ENCODE data around the gene SPOCK3. TPM values are rescaled to one million over a fixed set of nuclear protein-coding genes. Genes with fewer than 3 reads are reported as not detected.

The SPOCK3 gene
- total RNA-seq, 1 experiment from 2014 or later: not detected

DNA sequence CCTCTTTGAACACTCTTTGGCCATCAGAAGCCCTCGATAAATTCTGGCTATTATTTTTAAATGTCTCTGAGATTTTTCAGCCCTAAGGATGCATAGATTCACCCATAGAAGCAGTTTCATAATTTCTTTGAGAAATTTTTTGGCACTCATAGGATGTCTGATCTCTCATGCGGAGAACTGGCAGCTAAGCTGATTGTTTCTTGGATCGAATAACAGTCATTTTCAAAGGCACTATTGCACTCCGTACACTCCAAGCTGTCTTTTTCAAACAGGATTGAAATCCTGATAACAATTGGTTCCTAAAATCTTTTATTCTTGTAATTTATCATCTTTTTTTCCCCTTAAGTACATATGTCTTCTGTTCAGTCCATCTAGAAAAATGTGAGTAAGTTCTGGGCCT is 411.9 kb downstream of the SPOCK3 start:
- BruUV-seq (replicated peaks): no TSS peak

DNA sequence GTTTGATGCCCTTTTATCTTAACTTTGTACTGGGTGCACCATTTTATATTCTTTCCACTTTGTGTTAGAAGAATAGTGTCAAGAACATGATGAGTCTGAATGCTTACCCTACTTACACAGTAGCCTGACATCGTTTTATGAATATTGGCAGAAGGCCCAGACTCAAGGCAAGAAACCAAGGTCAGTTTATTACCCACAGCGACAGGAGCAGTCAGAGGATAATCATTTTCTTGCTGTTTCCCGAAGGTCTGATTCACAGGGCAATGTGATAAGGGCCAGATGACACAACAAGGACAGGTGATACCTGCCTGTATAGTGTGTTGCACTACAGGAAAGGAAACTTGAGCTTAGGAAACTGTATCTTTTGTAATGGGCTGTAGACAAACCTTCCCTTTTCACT is 417.4 kb downstream of the SPOCK3 start:
- intact Hi-C loops (cut with micrococcal nuclease; ENCODE audit: unreplicated experiment): no loop called here

More for the DNA sequence above, 411.9 kb downstream of the SPOCK3 start:
- POLR2A ChIA-PET (ENCODE audit: low non-redundant PET): no interaction called here
- Histone ChIP-seq H3K4me1 (ENCODE audit: insufficient read depth, low read length, poor library complexity, severe bottlenecking) (no peaks in the 10 kb centered on the region), H3K27ac (ENCODE audit: low read depth, low read length, poor library complexity, severe bottlenecking) (no peak overlapping the region), H3K36me3 (ENCODE audit: insufficient read depth, low read length, poor library complexity, severe bottlenecking) (no peaks in the 10 kb centered on the region), H3K4me3 (ENCODE audit: low read depth, low read length, poor library complexity, severe bottlenecking) (no peak overlapping the region), H3K27me3 (replicated peaks; ENCODE audit: insufficient read depth, low read depth, low read length, poor library complexity) (no peaks in the 10 kb centered on the region), H3K9me3 (ENCODE audit: low read depth, low read length, poor library complexity, severe bottlenecking) (no peaks in the 10 kb centered on the region)
- intact Hi-C loops (cut with micrococcal nuclease; ENCODE audit: unreplicated experiment): no loop called here
- DNase-seq (ENCODE audit: low spot score): no peak
- CTCF ChIA-PET: no interaction called here
- TF ChIP-seq, protein P1, sequence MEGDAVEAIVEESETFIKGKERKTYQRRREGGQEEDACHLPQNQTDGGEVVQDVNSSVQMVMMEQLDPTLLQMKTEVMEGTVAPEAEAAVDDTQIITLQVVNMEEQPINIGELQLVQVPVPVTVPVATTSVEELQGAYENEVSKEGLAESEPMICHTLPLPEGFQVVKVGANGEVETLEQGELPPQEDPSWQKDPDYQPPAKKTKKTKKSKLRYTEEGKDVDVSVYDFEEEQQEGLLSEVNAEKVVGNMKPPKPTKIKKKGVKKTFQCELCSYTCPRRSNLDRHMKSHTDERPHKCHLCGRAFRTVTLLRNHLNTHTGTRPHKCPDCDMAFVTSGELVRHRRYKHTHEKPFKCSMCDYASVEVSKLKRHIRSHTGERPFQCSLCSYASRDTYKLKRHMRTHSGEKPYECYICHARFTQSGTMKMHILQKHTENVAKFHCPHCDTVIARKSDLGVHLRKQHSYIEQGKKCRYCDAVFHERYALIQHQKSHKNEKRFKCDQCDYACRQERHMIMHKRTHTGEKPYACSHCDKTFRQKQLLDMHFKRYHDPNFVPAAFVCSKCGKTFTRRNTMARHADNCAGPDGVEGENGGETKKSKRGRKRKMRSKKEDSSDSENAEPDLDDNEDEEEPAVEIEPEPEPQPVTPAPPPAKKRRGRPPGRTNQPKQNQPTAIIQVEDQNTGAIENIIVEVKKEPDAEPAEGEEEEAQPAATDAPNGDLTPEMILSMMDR (conservative IDR thresholded peaks at IDR 0.05; ENCODE audit: low read depth, low read length): no peak
- no peak for TF ChIP-seq EZH2 (IDR thresholded peaks at IDR 0.05; ENCODE audit: borderline replicate concordance, low read depth, low read length, poor library complexity, severe bottlenecking)

DNA sequence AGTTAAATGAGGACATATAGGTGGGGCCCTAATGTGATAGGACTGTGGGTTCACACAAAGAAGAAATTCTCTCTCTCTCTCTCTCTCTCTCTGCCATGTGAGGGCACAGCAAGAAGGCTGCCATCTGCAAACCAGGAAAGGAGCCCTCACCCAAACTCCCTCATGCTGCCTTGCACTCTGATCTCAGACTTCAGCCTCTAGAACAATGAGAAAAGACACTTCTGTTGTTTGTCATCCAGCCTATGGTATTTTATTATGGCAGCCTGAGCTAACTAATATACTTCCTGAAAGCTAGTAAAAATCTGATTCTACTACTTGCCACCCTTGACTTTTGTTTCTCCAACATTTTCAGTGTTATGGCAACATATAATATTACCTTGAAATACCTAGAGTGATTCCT is 425.9 kb downstream of the SPOCK3 start:
- DNase-seq (ENCODE audit: low spot score): no peak
- TF ChIP-seq, protein P1 (conservative IDR thresholded peaks at IDR 0.05; ENCODE audit: low read depth, low read length): no peak
- no peak for TF ChIP-seq EZH2 (IDR thresholded peaks at IDR 0.05; ENCODE audit: borderline replicate concordance, low read depth, low read length, poor library complexity, severe bottlenecking)
- Histone ChIP-seq H3K4me1 (ENCODE audit: insufficient read depth, low read length, poor library complexity, severe bottlenecking) (no peaks in the 10 kb centered on the region), H3K9me3 (ENCODE audit: low read depth, low read length, poor library complexity, severe bottlenecking) (peaks cover 5% of the 10 kb centered on the region), H3K27me3 (replicated peaks; ENCODE audit: insufficient read depth, low read depth, low read length, poor library complexity) (no peaks in the 10 kb centered on the region), H3K27ac (ENCODE audit: low read depth, low read length, poor library complexity, severe bottlenecking) (no peak overlapping the region), H3K36me3 (ENCODE audit: insufficient read depth, low read length, poor library complexity, severe bottlenecking) (no peaks in the 10 kb centered on the region), H3K4me3 (ENCODE audit: low read depth, low read length, poor library complexity, severe bottlenecking) (no peak overlapping the region)
- intact Hi-C loops (cut with micrococcal nuclease; ENCODE audit: unreplicated experiment): no loop called here
- CTCF ChIA-PET: no interaction called here
- BruUV-seq (replicated peaks): no TSS peak
- POLR2A ChIA-PET (ENCODE audit: low non-redundant PET): no interaction called here

More for the DNA sequence above, 417.4 kb downstream of the SPOCK3 start:
- CTCF ChIA-PET: no interaction called here
- no peaks in the 10 kb centered on the region for H3K36me3 ChIP-seq (ENCODE audit: insufficient read depth, low read length, poor library complexity, severe bottlenecking)
- DNase-seq (ENCODE audit: low spot score): peak; percentile 4
- no peaks in the 10 kb centered on the region for H3K27me3 ChIP-seq (replicated peaks; ENCODE audit: insufficient read depth, low read depth, low read length, poor library complexity)
- no peaks in the 10 kb centered on the region for H3K4me1 ChIP-seq (ENCODE audit: insufficient read depth, low read length, poor library complexity, severe bottlenecking)
- H3K4me3 ChIP-seq (ENCODE audit: low read depth, low read length, poor library complexity, severe bottlenecking): no peak overlapping the region
- TF ChIP-seq, protein P1 (conservative IDR thresholded peaks at IDR 0.05; ENCODE audit: low read depth, low read length): no peak
- no peak for TF ChIP-seq EZH2 (IDR thresholded peaks at IDR 0.05; ENCODE audit: borderline replicate concordance, low read depth, low read length, poor library complexity, severe bottlenecking)
- POLR2A ChIA-PET (ENCODE audit: low non-redundant PET): no interaction called here
- no TSS peak for BruUV-seq (replicated peaks)
- H3K27ac ChIP-seq (ENCODE audit: low read depth, low read length, poor library complexity, severe bottlenecking): no peak overlapping the region
- H3K9me3 ChIP-seq (ENCODE audit: low read depth, low read length, poor library complexity, severe bottlenecking): no peaks in the 10 kb centered on the region
